Neural progenitor cell (in vitro differentiated cells): ENCODE data around the gene ASH1L. TPM values are rescaled to one million over a fixed set of nuclear protein-coding genes. Genes with fewer than 3 reads are reported as not detected.

ENCODE experiments used
- DNase-seq: peaks from one replicate; pipeline ENCODE4 v3.0.0-alpha.2; 2016; ENCODE audit warnings: low spot score
- H2AFZ ChIP-seq: fragments of 200-600 bp; sonication (generic); replicated peaks from 2 replicates; pipeline ENCODE4 v1.6.1; 2016; ENCODE audit warnings: antibody characterized with exemption
- H3F3A ChIP-seq: fragments of 200-600 bp; sonication (generic); 2 replicates; pipeline ENCODE4 v1.6.1; 2016; ENCODE audit warnings: antibody characterized with exemption, low read depth
- H3K27ac ChIP-seq: fragments of 200-600 bp; sonication (generic); 2 replicates; pipeline ENCODE4 v1.5.1; 2016; ENCODE audit warnings: mild to moderate bottlenecking
- H3K27me3 ChIP-seq: fragments of 200-600 bp; sonication (generic); 2 replicates; pipeline ENCODE4 v1.6.1; 2016; ENCODE audit warnings: mild to moderate bottlenecking, moderate library complexity
- H3K36me3 ChIP-seq: fragments of 200-600 bp; sonication (generic); 2 replicates; pipeline ENCODE4 v1.5.1; 2016
- H3K4me1 ChIP-seq: fragments of 200-600 bp; sonication (generic); 2 replicates; pipeline ENCODE4 v1.6.1; 2016; ENCODE audit warnings: mixed run types
- H3K4me2 ChIP-seq: fragments of 200-600 bp; sonication (generic); 2 replicates; pipeline ENCODE4 v1.6.1; 2016
- H3K4me3 ChIP-seq: fragments of 200-600 bp; sonication (generic); 2 replicates; pipeline ENCODE4 v1.5.1; 2016
- H3K79me2 ChIP-seq: fragments of 200-600 bp; sonication (generic); 2 replicates; pipeline ENCODE4 v1.6.1; 2016; ENCODE audit warnings: low read depth
- H3K9ac ChIP-seq: fragments of 200-600 bp; sonication (generic); 2 replicates; pipeline ENCODE4 v1.6.1; 2016
- H3K9me3 ChIP-seq: fragments of 200-600 bp; sonication (generic); 2 replicates; pipeline ENCODE4 v1.5.1; 2016; ENCODE audit warnings: low read depth
- H4K20me1 ChIP-seq: fragments of 200-600 bp; sonication (generic); 2 replicates; pipeline ENCODE4 v1.6.1; 2016; ENCODE audit warnings: low read depth
- H3K27ac Mint-ChIP-seq: 3 replicates; pipeline ENCODE4 v1.8.0; 2021; ENCODE audit warnings: mixed read lengths
- H3K27me3 Mint-ChIP-seq: 2 replicates; pipeline ENCODE4 v1.8.0; 2022; ENCODE audit warnings: low read depth, mild to moderate bottlenecking, inconsistent platforms, moderate library complexity, mixed read lengths; ENCODE audit not compliant: insufficient read depth
- H3K36me3 Mint-ChIP-seq: 3 replicates; pipeline ENCODE4 v1.8.0; 2021; ENCODE audit warnings: mixed read lengths
- H3K4me1 Mint-ChIP-seq: 3 replicates; pipeline ENCODE4 v1.8.0; 2021; ENCODE audit warnings: mixed read lengths
- H3K4me3 Mint-ChIP-seq: 3 replicates; pipeline ENCODE4 v1.8.0; 2021; ENCODE audit warnings: mild to moderate bottlenecking, moderate library complexity, mixed read lengths
- H3K9me3 Mint-ChIP-seq: 3 replicates; pipeline ENCODE4 v1.8.0; 2020; ENCODE audit warnings: mixed read lengths
- CTCF ChIP-seq: fragments of 200-600 bp; sonication (generic); IDR thresholded peaks from 2 replicates; pipeline ENCODE4 v1.5.1; 2017; ENCODE audit warnings: antibody characterized with exemption, mild to moderate bottlenecking
- EZH2 ChIP-seq: fragments of 200-600 bp; sonication (generic); IDR thresholded peaks from 2 replicates; pipeline ENCODE4 v1.6.1; 2017; ENCODE audit warnings: antibody characterized with exemption, mild to moderate bottlenecking, moderate library complexity
- EZH2phosphoT487 ChIP-seq: fragments of 200-600 bp; sonication (generic); IDR thresholded peaks from 2 replicates; pipeline ENCODE4 v1.6.1; 2017; ENCODE audit warnings: antibody characterized with exemption
- total RNA-seq: library from RNA; depleted of rRNA; stranded (reverse); fragments of >200 nt; gene quantifications from 2 replicates; pipeline ENCODE4 v1.2.3, GENCODE V29; 2015; ENCODE audit warnings: low replicate concordance

ASH1L gene
- total RNA-seq, 1 donor from 2014 or later = 42.1 TPM

- no peak overlapping the region for H3K4me3 ChIP-seq
- H3K27ac Mint-ChIP-seq = no peak overlapping the region
- no peaks in the 10 kb centered on the region for H3K9me3 ChIP-seq
- peaks cover 19% of the 10 kb centered on the region for H3K4me1 ChIP-seq
- H3K4me3 Mint-ChIP-seq = peak overlapping the region; percentile 51
- DNase-seq = no peak
- no peaks in the 10 kb centered on the region for H3K36me3 ChIP-seq
- no peak overlapping the region for H2AFZ ChIP-seq
- H3K36me3 Mint-ChIP-seq = peaks cover 30% of the 10 kb centered on the region
- H3K27me3 Mint-ChIP-seq = peaks cover 3% of the 10 kb centered on the region
- no peak for TF ChIP-seq CTCF
- TF ChIP-seq EZH2 = no peak
- no peak for TF ChIP-seq EZH2phosphoT487
- H3K79me2 ChIP-seq = peaks cover 12% of the 10 kb centered on the region
- H3K27ac ChIP-seq = no peak overlapping the region
- no peaks in the 10 kb centered on the region for H3K9me3 Mint-ChIP-seq
- peaks cover 30% of the 10 kb centered on the region for H3K4me1 Mint-ChIP-seq
- peaks cover 45% of the 10 kb centered on the region for H4K20me1 ChIP-seq
- peaks cover 88% of the 10 kb centered on the region for H3F3A ChIP-seq
- no peaks in the 10 kb centered on the region for H3K27me3 ChIP-seq
- no peak overlapping the region for H3K4me2 ChIP-seq
- no peak overlapping the region for H3K9ac ChIP-seq
These were observed 243.1 kb downstream of the ASH1L start for GRCh38 chr1:155319536-155319935.

- TF ChIP-seq CTCF (no peak), EZH2phosphoT487 (no peak), EZH2 (no peak)
- peaks cover 3% of the 10 kb centered on the region for H3K27me3 Mint-ChIP-seq
- H3K36me3 Mint-ChIP-seq = peaks cover 35% of the 10 kb centered on the region
- Histone ChIP-seq H3K9me3 (no peaks in the 10 kb centered on the region), H3K4me1 (peaks cover 19% of the 10 kb centered on the region), H2AFZ (no peak overlapping the region), H3K27ac (no peak overlapping the region), H3K79me2 (peaks cover 14% of the 10 kb centered on the region), H4K20me1 (peaks cover 59% of the 10 kb centered on the region), H3K36me3 (no peaks in the 10 kb centered on the region), H3K9ac (no peak overlapping the region), H3K27me3 (no peaks in the 10 kb centered on the region), H3F3A (peaks cover 74% of the 10 kb centered on the region), H3K4me2 (no peak overlapping the region), H3K4me3 (no peak overlapping the region)
- peaks cover 30% of the 10 kb centered on the region for H3K4me1 Mint-ChIP-seq
- H3K9me3 Mint-ChIP-seq = no peaks in the 10 kb centered on the region
- no peak overlapping the region for H3K4me3 Mint-ChIP-seq
- DNase-seq = no peak
- no peak overlapping the region for H3K27ac Mint-ChIP-seq
These were observed 244.5 kb downstream of the ASH1L start for GRCh38 chr1:155318082-155318481.

GRCh38 chr1:155316922-155317321 lies 245.7 kb downstream of the ASH1L start:
- no peak overlapping the region for H3K27ac Mint-ChIP-seq
- H3K4me1 Mint-ChIP-seq = peaks cover 29% of the 10 kb centered on the region
- no peaks in the 10 kb centered on the region for H3K27me3 ChIP-seq
- TF ChIP-seq EZH2 = no peak
- no peak for TF ChIP-seq EZH2phosphoT487
- no peak for TF ChIP-seq CTCF
- no peak overlapping the region for H3K9ac ChIP-seq
- no peak for DNase-seq
- no peak overlapping the region for H3K4me3 ChIP-seq
- peaks cover 16% of the 10 kb centered on the region for H3K79me2 ChIP-seq
- H3K27ac ChIP-seq = no peak overlapping the region
- H3K9me3 Mint-ChIP-seq = no peaks in the 10 kb centered on the region
- H3K4me1 ChIP-seq = peaks cover 13% of the 10 kb centered on the region
- H3K36me3 ChIP-seq = no peaks in the 10 kb centered on the region
- peaks cover 63% of the 10 kb centered on the region for H3F3A ChIP-seq
- H3K4me3 Mint-ChIP-seq = no peak overlapping the region
- peaks cover 43% of the 10 kb centered on the region for H3K36me3 Mint-ChIP-seq
- H3K27me3 Mint-ChIP-seq = peaks cover 6% of the 10 kb centered on the region
- H4K20me1 ChIP-seq = peaks cover 63% of the 10 kb centered on the region
- H2AFZ ChIP-seq = no peak overlapping the region
- no peak overlapping the region for H3K4me2 ChIP-seq
- no peaks in the 10 kb centered on the region for H3K9me3 ChIP-seq
